ENCODE data around the gene ZDHHC5.

DNA sequence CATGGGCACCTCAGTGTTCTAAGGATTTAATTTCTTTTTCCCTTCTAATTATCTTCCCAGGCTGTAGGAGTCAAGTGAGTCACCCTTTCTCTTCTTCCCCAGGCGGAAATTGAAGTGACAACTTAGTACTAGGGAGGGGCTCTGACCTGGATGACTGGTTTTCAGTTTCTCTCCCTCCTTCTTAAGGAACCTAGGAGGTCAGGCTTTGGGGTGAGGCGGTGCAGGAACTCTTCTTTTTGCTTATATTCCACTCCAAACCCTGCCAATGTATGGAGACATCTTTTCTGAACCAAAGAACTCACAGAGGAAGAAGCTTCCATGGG, 12.6 kb downstream of the ZDHHC5 start:
- TF ChIP-seq, protein P1, sequence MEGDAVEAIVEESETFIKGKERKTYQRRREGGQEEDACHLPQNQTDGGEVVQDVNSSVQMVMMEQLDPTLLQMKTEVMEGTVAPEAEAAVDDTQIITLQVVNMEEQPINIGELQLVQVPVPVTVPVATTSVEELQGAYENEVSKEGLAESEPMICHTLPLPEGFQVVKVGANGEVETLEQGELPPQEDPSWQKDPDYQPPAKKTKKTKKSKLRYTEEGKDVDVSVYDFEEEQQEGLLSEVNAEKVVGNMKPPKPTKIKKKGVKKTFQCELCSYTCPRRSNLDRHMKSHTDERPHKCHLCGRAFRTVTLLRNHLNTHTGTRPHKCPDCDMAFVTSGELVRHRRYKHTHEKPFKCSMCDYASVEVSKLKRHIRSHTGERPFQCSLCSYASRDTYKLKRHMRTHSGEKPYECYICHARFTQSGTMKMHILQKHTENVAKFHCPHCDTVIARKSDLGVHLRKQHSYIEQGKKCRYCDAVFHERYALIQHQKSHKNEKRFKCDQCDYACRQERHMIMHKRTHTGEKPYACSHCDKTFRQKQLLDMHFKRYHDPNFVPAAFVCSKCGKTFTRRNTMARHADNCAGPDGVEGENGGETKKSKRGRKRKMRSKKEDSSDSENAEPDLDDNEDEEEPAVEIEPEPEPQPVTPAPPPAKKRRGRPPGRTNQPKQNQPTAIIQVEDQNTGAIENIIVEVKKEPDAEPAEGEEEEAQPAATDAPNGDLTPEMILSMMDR (IDR thresholded peaks at IDR 0.05): no peak
- no peak for TF ChIP-seq EZH2phosphoT487 (IDR thresholded peaks at IDR 0.05)
- no peak for TF ChIP-seq EZH2 (IDR thresholded peaks at IDR 0.05)
